Neuron (in vitro differentiated cells): ENCODE data around the gene OLA1.

Experiments used
- H2AFZ ChIP-seq: one replicate; pipeline ENCODE4 v1.6.1; 2013; ENCODE audit warnings: low read depth, mild to moderate bottlenecking, inconsistent platforms, low read length, moderate library complexity
- H3K27me3 ChIP-seq: one replicate; pipeline ENCODE4 v1.6.1; 2013; ENCODE audit warnings: low read length; ENCODE audit not compliant: insufficient read depth
- H3K36me3 ChIP-seq: one replicate; pipeline ENCODE4 v1.6.1; 2013; ENCODE audit warnings: low read length; ENCODE audit not compliant: insufficient read depth
- H3K4me1 ChIP-seq: one replicate; pipeline ENCODE4 v1.6.1; 2013; ENCODE audit warnings: low read length; ENCODE audit not compliant: insufficient read depth
- H3K4me3 ChIP-seq: 2 replicates; pipeline ENCODE4 v1.5.1; 2013; ENCODE audit warnings: mild to moderate bottlenecking, low read length, moderate library complexity
- H3K9me3 ChIP-seq: one replicate; pipeline ENCODE4 v1.6.1; 2013; ENCODE audit warnings: low read length

Gene OLA1

GRCh38 chr2:174058456-174058855 is 189.9 kb downstream of the OLA1 start:
- H3K4me1 ChIP-seq = peaks cover 8% of the 10 kb centered on the region
- H3K36me3 ChIP-seq = no peaks in the 10 kb centered on the region
- H3K9me3 ChIP-seq = peaks cover 2% of the 10 kb centered on the region
- no peak overlapping the region for H2AFZ ChIP-seq
- H3K4me3 ChIP-seq = no peak overlapping the region
- no peaks in the 10 kb centered on the region for H3K27me3 ChIP-seq

GRCh38 chr2:174058026-174058425 is 190.3 kb downstream of the OLA1 start:
- Histone ChIP-seq H2AFZ (no peak overlapping the region), H3K36me3 (no peaks in the 10 kb centered on the region), H3K9me3 (peaks cover 2% of the 10 kb centered on the region), H3K27me3 (no peaks in the 10 kb centered on the region), H3K4me1 (peaks cover 4% of the 10 kb centered on the region), H3K4me3 (no peak overlapping the region)

GRCh38 chr2:174054926-174055325 is 193.4 kb downstream of the OLA1 start:
- Histone ChIP-seq H3K4me1 (peaks cover 14% of the 10 kb centered on the region), H3K27me3 (no peaks in the 10 kb centered on the region), H3K36me3 (no peaks in the 10 kb centered on the region), H2AFZ (no peak overlapping the region), H3K9me3 (peaks cover 2% of the 10 kb centered on the region), H3K4me3 (no peak overlapping the region)

- H3K4me1 ChIP-seq = peaks cover 14% of the 10 kb centered on the region
- no peaks in the 10 kb centered on the region for H3K36me3 ChIP-seq
- no peak overlapping the region for H2AFZ ChIP-seq
- no peaks in the 10 kb centered on the region for H3K9me3 ChIP-seq
- H3K4me3 ChIP-seq = no peak overlapping the region
- no peaks in the 10 kb centered on the region for H3K27me3 ChIP-seq
Measured at GRCh38 chr2:174053355-174054151, 194.8 kb downstream of the OLA1 start.

- Histone ChIP-seq H2AFZ (peak overlapping the region; percentile 75), H3K36me3 (no peaks in the 10 kb centered on the region), H3K27me3 (no peaks in the 10 kb centered on the region), H3K9me3 (no peaks in the 10 kb centered on the region), H3K4me1 (peaks cover 14% of the 10 kb centered on the region), H3K4me3 (no peak overlapping the region)
Measured at GRCh38 chr2:174052584-174052976, 195.8 kb downstream of the OLA1 start.

GRCh38 chr2:174051741-174052583 is 196.4 kb downstream of the OLA1 start:
- Histone ChIP-seq H3K27me3 (no peaks in the 10 kb centered on the region), H3K4me3 (no peak overlapping the region), H3K4me1 (peaks cover 14% of the 10 kb centered on the region), H2AFZ (peak overlapping the region; percentile 75), H3K9me3 (no peaks in the 10 kb centered on the region), H3K36me3 (no peaks in the 10 kb centered on the region)

- H3K27me3 ChIP-seq = no peaks in the 10 kb centered on the region
- H3K9me3 ChIP-seq = no peaks in the 10 kb centered on the region
- H3K4me3 ChIP-seq = no peak overlapping the region
- H3K36me3 ChIP-seq = no peaks in the 10 kb centered on the region
- peaks cover 14% of the 10 kb centered on the region for H3K4me1 ChIP-seq
- no peak overlapping the region for H2AFZ ChIP-seq
Measured at GRCh38 chr2:174051068-174051467, 197.3 kb downstream of the OLA1 start.

GRCh38 chr2:174049895-174050294 is 198.4 kb downstream of the OLA1 start:
- no peak overlapping the region for H3K4me3 ChIP-seq
- no peaks in the 10 kb centered on the region for H3K27me3 ChIP-seq
- H2AFZ ChIP-seq = no peak overlapping the region
- H3K36me3 ChIP-seq = no peaks in the 10 kb centered on the region
- no peaks in the 10 kb centered on the region for H3K9me3 ChIP-seq
- peaks cover 14% of the 10 kb centered on the region for H3K4me1 ChIP-seq

- Histone ChIP-seq H2AFZ (no peak overlapping the region), H3K36me3 (no peaks in the 10 kb centered on the region), H3K4me1 (peaks cover 14% of the 10 kb centered on the region), H3K4me3 (no peak overlapping the region), H3K27me3 (no peaks in the 10 kb centered on the region), H3K9me3 (no peaks in the 10 kb centered on the region)
Measured at GRCh38 chr2:174048243-174048642, 200.1 kb downstream of the OLA1 start.

- Histone ChIP-seq H3K36me3 (no peaks in the 10 kb centered on the region), H3K9me3 (no peaks in the 10 kb centered on the region), H3K4me1 (peaks cover 14% of the 10 kb centered on the region), H2AFZ (no peak overlapping the region), H3K4me3 (no peak overlapping the region), H3K27me3 (no peaks in the 10 kb centered on the region)
Measured at GRCh38 chr2:174047746-174048145, 200.6 kb downstream of the OLA1 start.

- Histone ChIP-seq H3K4me1 (peaks cover under 1% of the 10 kb centered on the region), H3K9me3 (no peaks in the 10 kb centered on the region)
Measured at GRCh38 chr2:174046172-174046571, 202.2 kb downstream of the OLA1 start.

GRCh38 chr2:174044556-174044955 is 203.8 kb downstream of the OLA1 start:
- H2AFZ ChIP-seq = no peak overlapping the region
- no peaks in the 10 kb centered on the region for H3K9me3 ChIP-seq
- H3K4me1 ChIP-seq = peaks cover 2% of the 10 kb centered on the region
- H3K4me3 ChIP-seq = no peak overlapping the region
- H3K36me3 ChIP-seq = no peaks in the 10 kb centered on the region
- H3K27me3 ChIP-seq = no peaks in the 10 kb centered on the region

More at GRCh38 chr2:174046172-174046571, 202.2 kb downstream of the OLA1 start:
- no peak overlapping the region for H2AFZ ChIP-seq
- H3K4me3 ChIP-seq = no peak overlapping the region
- H3K36me3 ChIP-seq = no peaks in the 10 kb centered on the region
- no peaks in the 10 kb centered on the region for H3K27me3 ChIP-seq

- Histone ChIP-seq H3K4me1 (peaks cover 4% of the 10 kb centered on the region), H3K9me3 (no peaks in the 10 kb centered on the region), H3K4me3 (no peak overlapping the region), H2AFZ (peak overlapping the region; percentile 46), H3K27me3 (no peaks in the 10 kb centered on the region), H3K36me3 (no peaks in the 10 kb centered on the region)
Measured at GRCh38 chr2:174040417-174040701, 208.0 kb downstream of the OLA1 start.
